Activated CD4-positive, alpha-beta T cell treated with anti-CD3 and anti-CD28 coated beads for 48 hours (primary cell): Measurements from ENCODE around the gene CACYBP.

ENCODE experiments used
- DNase-seq: peaks from one replicate; pipeline ENCODE4 v3.0.0-alpha.2; 2020

Gene CACYBP

DNA sequence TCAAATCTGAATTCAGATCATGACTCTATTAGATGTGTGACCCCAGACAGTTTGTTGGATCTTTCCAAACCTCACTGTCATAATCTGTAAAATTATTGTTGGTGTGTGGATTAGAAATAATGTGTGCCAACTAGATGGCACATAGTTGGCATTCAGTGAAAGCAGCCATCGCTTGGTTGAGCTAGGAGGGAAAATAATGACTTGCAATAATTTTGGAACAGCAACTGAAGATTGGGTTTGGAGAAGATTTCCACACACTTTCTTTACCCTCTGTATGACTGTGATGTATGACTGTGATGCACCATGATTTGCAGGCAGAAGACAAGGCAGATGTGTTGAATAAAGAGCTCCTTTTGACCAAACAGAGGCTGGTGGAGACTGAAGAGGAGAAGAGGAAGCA lies 24.0 kb upstream of the CACYBP start:
- no peak for DNase-seq

DNA sequence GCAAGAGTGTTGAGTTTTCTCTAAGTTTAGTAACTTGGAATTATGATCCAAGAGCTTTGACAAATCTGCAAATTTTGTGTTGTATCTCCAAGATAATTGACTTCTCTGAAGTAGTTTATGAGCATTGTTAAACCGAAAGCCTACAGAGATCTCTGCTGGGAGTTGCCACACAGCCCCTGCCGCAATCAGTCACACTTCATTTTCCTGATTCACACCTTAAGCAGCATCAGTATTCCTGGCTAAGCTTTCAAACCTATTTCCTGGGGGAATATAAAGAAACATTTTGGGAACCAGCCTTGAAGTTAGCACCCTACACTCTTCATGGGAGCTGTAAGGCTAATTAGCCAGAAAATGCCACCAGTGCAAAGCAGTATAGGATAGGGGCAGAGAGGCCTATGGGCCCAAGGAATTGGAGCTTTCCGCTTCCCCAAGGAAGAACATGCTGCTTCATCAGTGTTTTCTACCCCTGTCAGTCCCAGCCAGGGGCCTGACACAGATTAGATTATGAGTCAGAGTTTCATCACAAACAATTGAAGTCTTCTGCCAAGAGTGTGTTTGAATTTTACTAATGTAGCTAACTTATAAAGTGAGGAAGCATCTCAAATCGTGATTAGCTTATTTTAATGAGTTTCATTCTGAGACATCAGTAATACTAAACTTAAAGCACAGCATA lies 23.2 kb upstream of the CACYBP start:
- DNase-seq, result no peak

DNA sequence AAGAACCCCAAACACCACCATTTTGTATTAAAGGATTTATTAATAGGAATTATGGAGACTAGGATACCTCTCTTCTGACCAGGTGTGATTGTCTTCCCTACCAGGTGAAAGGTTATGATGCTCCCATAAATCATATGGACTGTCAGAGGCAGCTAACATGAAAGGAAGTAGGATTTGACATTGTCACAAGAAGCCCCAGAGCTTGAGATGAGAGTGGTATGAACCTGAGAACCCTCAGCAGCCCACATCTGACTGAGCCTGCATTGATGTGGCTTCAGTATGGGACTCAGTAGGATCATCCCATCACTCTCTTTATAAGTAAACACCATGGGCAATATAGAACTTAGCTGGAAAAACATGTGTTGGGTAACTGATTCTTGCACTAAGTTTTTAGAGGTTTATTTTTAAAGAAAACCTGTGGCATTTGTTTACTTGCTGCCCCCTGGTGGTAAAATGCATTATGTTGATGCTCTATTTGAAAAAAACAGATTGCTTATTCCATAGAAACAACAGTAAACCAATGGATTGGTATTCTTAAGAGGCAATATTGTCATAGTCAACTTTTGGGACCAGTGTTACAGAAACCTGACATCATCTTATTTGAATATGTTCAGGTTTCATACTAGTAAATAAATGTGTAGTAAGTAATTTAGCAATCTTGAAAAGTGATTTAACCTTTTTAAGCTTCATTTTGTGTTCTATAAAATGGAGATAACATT lies 16.6 kb upstream of the CACYBP start:
- DNase-seq, result peak; percentile 42

DNA sequence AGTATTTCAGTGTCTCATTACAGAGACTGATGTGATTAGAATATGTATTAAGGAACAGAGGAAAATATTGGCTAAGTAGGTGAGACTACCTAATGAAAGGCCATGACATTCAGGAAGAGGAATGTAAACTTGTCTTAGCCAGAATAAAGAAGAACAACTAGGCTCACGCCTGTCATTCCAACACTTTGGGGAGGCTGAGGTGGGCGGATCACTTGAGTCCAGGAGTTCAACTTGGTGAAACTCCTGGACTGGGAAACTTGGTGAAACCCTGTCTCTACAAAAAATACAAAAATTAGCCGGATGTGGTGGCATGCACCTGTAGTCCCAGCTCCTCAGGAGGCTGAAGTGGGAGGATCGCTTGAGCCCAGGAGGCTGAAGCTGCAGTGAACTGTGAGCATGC lies 14.8 kb upstream of the CACYBP start:
- DNase-seq, result no peak

DNA sequence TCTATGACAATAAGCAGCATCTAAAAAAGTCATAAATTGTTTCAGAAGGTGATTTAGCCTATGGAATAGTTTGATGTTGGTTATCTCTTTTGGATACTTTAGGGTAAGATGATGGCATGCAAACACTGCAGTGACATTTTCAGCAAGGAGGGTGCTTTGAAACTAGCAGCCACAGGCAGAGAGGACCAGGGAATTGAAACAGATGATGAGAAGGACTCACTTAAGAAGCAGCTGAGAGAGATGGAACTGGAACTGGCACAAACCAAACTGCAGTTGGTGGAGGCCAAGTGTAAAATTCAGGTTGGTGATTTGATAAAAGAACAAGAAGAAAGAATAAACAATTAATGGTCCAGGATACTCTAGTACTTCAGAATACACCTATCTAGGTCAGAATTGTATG lies 11.2 kb upstream of the CACYBP start:
- no peak for DNase-seq

DNA sequence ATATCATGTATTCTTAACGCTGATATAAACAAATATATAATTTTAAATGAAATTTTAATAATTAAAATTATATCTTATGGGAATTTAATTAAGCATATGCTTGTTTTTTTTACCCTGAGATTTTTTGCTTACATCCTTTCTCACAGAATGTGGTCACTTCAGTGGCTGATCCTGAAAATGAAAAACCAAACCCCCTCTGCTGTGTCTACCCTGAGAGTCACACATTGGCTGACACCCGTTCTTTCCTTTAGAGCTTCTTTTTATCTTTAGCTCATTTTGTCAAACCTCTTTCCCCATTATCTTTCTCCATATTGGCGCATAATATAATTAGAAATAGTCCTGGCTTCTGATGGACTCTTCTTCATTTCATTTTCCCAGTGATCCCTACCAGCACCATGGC lies 10.8 kb upstream of the CACYBP start:
- DNase-seq, result no peak

DNA sequence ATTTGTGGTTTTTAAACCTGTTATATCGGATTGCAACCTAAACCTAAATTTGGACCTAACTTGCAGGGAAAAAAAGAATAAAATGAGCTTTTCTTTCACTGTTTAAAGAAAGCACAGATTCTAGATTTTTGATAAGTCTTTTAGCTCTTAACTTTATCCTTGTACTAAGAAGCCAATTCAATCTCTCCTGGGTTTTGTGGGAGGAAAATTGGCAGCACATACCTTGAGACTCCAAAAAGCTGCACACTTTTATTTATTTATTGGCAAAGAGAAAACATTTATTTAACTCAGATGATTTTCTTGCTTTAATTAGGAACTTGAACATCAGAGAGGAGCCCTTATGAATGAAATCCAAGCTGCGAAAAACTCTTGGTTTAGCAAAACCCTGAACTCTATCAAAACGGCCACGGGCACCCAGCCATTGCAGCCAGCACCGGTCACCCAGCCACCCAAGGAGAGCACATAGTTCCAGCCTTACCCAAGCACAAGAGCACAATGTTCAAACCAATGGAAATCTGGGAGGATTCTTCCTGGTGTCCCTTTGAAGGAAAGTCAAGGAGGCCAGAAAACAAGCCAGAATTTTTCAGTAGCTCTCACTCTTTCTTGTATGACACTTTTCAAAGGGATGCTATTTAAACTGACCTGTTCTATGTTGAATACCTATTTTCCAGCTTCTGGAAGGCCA lies 10.1 kb upstream of the CACYBP start:
- DNase-seq, result no peak

DNA sequence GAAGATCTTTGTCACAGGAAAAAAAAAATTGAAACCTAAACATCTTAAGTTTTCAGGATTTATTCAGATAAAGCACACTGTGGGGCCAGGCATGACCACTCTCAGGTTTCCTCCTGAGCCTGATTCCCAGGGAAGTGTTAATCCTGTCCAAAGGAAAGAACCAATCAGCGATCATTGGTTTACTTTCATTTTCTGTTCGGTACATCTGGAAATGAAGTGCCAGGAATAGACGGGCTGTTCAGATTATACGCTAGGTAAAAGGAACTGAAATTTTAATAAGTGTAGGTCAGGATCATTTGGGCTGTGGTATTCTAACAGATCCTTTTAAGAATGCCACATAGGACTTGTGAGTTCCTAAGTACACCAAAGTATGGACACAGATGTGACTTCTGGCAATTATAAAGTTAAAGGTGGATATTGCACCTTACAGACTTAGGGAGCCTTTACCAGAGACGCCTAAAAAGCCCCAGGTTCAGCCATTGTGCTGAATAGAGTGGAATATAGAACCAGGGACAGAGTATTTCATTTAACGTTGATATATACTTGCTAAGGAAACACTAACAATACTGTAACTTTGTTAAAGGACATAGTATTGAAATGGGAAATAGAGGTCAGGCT lies 9.3 kb upstream of the CACYBP start:
- no peak for DNase-seq

DNA sequence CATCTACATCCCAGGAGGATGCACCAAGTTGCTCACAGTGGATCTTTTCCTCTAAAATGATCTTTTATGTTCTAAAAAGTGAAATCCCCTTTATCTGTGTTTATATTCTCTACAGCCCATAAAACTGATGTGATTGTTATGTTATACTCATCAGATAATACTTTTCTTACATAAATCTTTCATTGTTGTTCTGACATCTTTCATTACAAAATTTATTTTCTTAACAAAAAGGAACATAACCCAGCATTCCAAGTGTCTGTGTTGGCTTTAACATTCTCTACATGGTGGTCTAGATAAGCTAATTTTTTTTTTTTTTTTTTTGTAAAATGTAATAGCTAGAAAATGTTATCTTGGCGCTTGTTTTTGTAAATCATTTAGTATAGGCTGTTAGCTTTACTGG lies 8.3 kb upstream of the CACYBP start:
- no peak for DNase-seq

DNA sequence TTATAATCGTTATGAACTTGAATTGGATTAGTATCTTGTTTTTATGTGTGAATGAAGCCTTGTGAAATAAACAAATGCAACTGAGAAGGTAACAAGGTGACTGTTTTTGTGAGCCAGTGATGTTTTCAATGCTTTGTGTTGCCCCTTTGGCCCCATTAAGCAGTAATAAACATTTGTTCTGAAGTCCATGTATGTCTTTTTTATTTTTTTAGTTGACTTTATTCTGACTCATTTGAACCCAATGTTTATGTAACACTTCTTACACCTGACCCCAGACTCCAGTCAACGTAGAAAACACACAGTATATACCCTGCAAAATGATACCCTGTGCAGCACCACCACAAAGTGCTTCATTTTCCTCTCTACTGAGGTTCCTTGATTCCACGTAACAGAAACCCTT lies 4.6 kb upstream of the CACYBP start:
- DNase-seq, result no peak

DNA sequence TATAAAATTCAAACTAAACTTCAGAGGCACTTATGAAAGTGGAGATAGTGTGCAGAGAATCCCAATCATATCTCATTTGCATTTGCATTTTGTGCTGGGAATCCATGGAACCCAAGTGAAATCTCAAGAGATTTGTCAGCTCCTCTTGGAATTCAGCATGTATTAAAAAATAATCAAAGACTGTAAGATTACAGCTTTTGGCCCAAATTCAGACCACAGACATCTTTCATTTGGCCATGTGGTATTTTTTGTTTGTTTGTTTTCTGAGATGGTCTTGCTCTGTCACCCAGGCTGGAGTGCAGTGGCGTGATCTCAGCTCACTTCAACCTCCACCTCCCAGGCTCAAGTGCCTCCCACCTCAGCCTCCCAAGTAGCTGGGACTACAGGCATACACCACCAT lies 3.8 kb upstream of the CACYBP start:
- no peak for DNase-seq

DNA sequence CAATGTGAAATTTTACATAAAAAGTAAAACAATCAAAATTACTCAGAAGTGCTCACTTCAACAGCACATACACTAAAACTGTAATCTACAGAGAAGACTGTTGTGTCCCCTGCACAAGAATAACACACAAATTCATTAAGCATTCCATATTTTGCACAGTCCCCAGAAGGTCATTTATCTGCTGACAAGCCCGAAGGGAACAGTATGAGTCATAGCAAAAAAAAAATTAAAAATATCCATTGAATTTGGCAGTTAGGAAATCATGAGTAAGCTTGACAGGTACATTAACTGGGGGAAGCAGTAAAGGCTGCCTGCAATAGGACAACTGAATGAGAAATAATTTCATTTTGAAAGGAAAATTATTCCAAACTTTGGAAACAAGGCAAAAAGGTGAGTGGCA lies 3.3 kb upstream of the CACYBP start:
- DNase-seq, result no peak

DNA sequence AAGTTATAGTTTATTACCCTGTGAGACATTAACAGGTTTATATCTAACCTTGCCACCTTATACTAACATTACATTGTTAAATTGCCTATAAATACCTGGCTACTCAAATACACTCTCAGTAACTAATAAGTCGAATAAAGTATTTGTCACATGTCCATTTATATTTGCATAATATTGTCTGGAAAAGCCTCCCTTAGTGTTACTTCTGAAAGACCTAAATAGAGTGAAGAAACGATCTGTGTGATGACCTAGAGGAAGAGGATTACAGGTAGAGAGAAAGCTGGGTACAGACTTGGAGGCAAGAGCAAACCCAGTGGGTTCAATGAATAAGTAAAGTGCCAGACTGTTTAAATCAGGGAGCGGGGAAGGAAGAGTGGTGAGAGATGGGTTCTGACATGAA lies 2.7 kb upstream of the CACYBP start:
- DNase-seq, result no peak

DNA sequence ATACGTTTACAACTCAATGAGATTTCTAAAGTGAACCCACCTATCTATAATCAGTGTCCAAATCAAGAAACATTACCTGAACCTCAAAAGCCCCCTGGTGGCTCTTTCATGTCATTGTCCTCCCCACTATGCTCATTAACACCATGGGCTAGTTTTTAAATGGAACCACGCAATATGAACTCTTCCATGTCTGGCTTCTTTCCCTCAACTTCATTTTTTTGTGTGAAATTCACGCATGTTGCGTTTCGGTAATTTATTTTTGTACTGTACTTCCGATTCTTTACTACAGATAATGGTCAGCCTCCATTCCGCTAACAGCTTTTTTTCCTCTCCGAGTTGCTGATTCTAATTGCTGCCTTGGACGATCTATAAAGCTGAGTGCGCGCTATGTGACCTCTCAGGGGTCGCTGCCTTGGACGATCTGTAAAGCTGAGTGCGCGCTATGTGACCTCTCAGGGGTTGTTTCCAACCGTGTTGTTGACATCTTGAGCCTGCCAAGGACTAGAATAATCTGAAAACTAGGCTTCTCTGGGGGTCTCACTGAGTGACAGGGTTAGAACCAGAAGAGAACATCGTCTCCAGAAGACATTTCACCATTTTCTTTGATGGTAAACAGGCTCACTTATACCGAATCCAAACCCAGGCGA lies 1.1 kb upstream of the CACYBP start:
- peak; percentile 50 for DNase-seq

DNA sequence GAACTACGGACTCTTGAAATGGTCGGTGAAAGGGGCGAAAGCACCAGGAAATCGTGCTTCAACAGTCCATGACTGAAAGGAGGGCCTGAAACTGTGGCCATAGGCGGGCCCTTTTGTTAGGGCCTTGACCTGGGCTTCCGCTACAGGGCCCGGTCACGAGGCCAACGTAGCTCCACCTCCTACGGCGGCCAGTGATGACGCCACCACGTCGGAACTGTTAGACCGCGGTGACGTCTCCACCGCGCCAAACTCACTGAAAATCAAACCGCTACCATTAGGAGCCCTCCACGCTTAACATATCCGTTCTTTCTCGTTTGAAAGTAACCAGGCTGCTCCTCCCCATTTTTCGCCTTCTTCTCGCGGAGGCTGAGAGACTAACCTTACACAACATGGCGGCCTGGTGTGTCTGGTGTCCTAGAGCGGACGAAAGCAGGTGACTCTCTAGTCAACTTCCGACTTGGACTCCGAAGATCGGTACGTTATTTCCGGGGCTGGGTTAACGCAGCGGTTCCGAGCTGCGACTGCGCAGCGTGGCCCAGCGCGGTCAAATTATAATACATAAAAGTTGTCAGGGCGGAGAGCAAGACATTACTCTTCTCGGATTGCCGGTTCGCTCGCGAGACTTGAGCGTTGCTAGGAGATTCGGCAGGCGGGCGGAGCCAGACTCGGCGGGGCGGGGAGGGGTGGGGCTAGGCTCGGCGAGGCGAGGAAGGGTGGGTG lies 371 bp upstream of the CACYBP start:
- peak; percentile 96 for DNase-seq

DNA sequence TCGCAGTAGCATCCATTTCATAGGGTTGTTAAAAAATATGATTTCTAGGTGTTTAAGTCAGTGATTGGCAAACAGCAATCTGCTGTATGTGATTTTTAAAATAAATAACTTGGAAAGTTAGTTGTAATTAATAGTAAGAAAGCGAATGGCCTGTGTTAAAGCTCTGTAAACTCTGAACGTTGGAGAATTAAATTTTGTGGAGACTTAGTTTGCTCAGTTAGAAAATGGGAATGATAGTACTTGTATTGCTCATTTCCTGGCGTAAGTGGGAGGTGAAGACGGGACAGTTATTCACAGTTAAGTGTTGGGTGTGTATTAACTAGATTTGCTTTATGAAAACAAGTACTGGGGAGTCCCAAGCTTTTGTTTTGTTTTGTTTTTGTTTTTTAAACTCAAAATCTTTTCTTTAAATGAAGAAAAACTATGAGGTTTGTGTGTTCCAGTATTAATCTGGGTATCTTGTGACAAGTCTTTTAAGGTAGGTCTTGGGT lies 995 bp downstream of the CACYBP start:
- no peak for DNase-seq

DNA sequence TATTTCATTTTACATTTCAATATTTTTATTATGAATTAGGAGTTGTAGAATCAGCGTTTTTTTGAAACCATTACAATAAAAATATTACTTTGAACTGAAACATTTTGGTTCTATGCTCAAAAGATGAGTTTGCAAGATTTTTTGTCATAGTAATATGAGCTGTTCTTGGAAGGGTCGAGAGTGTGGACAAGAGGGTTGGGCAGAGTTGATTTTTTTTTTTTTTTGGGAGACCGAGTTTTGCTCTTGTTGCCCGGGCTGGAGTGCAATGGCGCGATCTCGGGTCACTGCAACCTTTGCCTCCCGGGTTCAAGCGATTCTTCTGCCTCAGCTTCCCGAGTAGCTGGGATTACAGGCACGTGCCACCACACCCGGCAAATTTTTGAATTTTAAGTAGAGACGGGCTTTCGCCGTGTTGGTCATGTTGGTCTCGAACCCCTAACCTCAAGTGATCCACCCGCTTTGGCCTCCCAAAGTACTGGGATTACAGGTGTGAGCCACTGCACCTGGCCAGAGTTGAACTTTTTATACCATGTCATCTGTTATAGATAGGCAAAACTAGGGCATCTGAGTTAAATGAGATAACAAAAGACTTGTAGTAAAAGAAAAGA lies 3.3 kb downstream of the CACYBP start:
- no peak for DNase-seq

DNA sequence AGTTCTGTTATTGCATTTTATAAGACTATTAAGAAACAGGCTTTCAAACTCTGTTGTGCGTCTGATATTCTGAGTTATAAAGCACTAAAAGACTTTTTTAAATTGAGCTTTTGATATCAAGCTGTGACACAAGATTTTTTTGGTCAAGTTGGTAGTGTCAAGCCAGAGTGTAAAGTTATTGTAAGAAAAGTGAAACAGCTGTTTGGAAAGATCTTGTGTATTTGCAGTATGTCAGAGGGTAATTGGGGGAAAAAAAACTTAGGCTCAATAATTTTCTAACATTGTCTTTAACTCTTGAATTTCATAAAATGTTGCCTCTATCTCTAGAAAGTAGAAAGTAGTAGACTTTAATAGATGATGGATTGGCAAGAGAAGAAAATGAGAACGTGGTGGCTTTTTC lies 3.8 kb downstream of the CACYBP start:
- no peak for DNase-seq

DNA sequence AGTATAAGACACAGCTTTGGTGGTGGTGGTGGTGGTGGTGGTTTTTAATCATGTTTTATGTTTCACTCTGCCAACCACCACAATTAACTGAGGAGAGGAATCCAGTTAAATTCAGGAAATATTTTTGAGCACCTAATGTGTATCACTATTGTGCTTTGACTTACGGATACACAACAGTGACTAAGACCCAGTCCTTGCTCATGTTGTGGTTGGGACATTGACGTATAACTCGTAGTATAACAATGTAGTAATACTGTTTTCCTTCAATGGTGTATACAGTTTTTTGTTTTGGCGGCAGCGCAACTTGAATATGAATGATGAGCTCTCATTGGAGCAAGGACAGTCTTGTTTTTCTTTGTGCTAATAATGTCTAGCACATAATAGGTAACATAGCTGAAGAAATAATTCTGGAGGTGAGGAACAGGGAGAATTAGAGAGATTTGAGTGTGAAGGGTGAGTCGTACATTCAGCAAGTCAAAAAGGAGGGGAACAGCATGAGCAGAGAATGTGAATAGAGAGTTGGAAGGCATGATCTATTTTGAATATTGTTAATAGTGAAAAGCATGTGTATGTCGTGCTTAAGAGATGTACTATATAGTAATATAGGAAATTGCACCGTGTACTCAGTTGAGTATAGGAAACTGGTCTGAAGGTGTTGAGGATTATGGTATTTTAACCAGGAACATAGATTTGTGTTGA lies 5.5 kb downstream of the CACYBP start:
- peak; percentile 11 for DNase-seq

DNA sequence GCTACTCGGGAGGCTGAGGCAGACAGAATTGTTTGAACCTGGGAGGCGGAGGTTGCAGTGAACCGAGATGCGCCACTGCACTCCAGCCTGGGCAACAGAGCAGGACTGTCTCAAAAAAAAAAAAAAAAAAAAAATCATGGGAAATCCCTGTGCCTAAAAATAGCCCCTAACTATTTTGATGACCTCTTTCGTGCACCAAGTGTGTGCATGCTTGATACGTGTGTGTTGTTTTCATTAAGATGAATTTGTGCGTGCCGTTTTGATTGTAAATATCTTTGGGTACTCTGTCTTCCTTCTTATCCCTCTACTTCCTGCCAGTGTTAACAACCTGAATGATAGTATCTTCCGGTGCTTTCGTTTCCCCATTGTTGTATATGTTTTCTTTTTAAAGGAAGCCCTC lies 9.8 kb downstream of the CACYBP start:
- no peak for DNase-seq

DNA sequence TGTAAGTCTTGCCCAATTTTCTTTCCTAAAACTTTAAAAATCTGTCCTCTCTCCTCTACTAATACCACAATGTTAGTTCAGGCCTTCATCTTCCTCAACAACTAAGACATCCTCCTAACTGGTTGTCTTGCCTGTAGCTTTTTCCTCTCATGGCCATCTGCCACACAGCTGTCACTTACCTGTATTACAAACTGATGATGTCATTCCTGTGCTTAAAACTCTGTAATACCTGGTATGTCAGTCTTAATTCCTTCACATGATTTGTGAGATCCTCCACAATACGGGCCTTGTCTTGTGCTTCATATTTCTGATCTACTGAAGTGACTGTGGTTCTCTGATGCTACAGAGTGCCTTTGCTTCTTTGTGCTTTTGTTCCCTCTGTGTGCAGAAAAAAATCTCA lies 13.7 kb downstream of the CACYBP start:
- no peak for DNase-seq
